Ovary (tissue), 3 donors: Measurements from ENCODE around the gene AMER1.
"Not testable (repeated sequence)": the region's sequence is repeated elsewhere in the genome, so short reads cannot be mapped to it uniquely, and the experiment has no call there.

ENCODE experiments used
- EP300 ChIP-seq: sonication (generic); formaldehyde crosslinking; IDR thresholded peaks from one replicate; pipeline ENCODE4 v1.6.1; 2017; ENCODE audit warnings: antibody characterized with exemption
- POLR2A ChIP-seq: fragments of 450-650 bp; IDR thresholded peaks from one replicate; pipeline ENCODE4 v1.6.1; 2017; ENCODE audit warnings: antibody characterized with exemption, mild to moderate bottlenecking, moderate library complexity
- TF ChIP-seq, protein P1 (sequence below), 3 donors: fragments of 450-650 bp in 2 of 3; fragments of 200-600 bp in 1 of 3; IDR thresholded peaks; one replicate each; pipeline versions ENCODE4 v1.5.1 to v1.8.0; 2016 to 2022; ENCODE audit warnings: antibody characterized with exemption in 3 of 3, mild to moderate bottlenecking in 1 of 3
- donor health status: DM: no; HTN: no; CAD: no.

- not testable (repeated sequence) for TF ChIP-seq POLR2A, EP300
- TF ChIP-seq, protein P1, sequence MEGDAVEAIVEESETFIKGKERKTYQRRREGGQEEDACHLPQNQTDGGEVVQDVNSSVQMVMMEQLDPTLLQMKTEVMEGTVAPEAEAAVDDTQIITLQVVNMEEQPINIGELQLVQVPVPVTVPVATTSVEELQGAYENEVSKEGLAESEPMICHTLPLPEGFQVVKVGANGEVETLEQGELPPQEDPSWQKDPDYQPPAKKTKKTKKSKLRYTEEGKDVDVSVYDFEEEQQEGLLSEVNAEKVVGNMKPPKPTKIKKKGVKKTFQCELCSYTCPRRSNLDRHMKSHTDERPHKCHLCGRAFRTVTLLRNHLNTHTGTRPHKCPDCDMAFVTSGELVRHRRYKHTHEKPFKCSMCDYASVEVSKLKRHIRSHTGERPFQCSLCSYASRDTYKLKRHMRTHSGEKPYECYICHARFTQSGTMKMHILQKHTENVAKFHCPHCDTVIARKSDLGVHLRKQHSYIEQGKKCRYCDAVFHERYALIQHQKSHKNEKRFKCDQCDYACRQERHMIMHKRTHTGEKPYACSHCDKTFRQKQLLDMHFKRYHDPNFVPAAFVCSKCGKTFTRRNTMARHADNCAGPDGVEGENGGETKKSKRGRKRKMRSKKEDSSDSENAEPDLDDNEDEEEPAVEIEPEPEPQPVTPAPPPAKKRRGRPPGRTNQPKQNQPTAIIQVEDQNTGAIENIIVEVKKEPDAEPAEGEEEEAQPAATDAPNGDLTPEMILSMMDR (IDR thresholded peaks at IDR 0.05): not testable (repeated sequence)
Observed at GRCh38 chrX:64213989-64214388, 8.5 kb upstream of the AMER1 start.
